Left lung (tissue), 10 donors: Measurements from ENCODE around the gene TCTN3. TPM values are rescaled to one million over a fixed set of nuclear protein-coding genes. Genes with fewer than 3 reads are reported as not detected.

Source experiments
- ATAC-seq: fragments of 200-7000 bp; cut with Tn5 transposase; one replicate; pipeline ENCODE4 v1.9.1; 2020; ENCODE audit warnings: moderate library complexity
- DNase-seq, 4 donors: peaks; one replicate each; pipeline ENCODE4 v3.0.0-alpha.2; 2013 to 2020
- H3K27ac ChIP-seq, 2 donors: fragments of 200-600 bp; sonication (generic) in 1 of 2; one replicate each; pipeline versions ENCODE4 v1.5.0 to v1.8.0; 2020 to 2021
- H3K27me3 ChIP-seq, 2 donors: fragments of 200-600 bp; sonication (generic) in 1 of 2; one replicate each; pipeline versions ENCODE4 v1.5.0 to v1.8.0; 2020 to 2021
- H3K36me3 ChIP-seq, 2 donors: fragments of 200-600 bp; sonication (generic) in 1 of 2; one replicate each; pipeline versions ENCODE4 v1.5.0 to v1.8.0; 2020 to 2021
- H3K4me1 ChIP-seq, 2 donors: fragments of 200-600 bp; one replicate each; pipeline ENCODE4 v1.8.0; 2021
- H3K4me3 ChIP-seq, 2 donors: fragments of 200-600 bp; sonication (generic) in 1 of 2; one replicate each; pipeline versions ENCODE4 v1.5.0 to v1.8.0; 2020 to 2021; ENCODE audit warnings: mild to moderate bottlenecking in 1 of 2
- H3K9me3 ChIP-seq, 2 donors: fragments of 200-600 bp; sonication (generic) in 1 of 2; one replicate each; pipeline versions ENCODE4 v1.5.0 to v1.8.0; 2020 to 2021
- CTCF ChIP-seq, 2 donors: fragments of 200-600 bp; sonication (generic) in 1 of 2; IDR thresholded peaks; one replicate each; pipeline versions ENCODE4 v1.5.0 to v1.8.0; 2021; ENCODE audit warnings: antibody characterized with exemption in 2 of 2
- intact Hi-C, 2 donors: fragments of 100-400 bp; cut with DNase I; formaldehyde crosslinking; loops; one replicate each; pipeline versions ENCODE4 v1.11.2 to v1.14.2; 2022
- polyA plus RNA-seq, 6 donors: library from polyadenylated mRNA; unstranded; fragments of 120-200 nt; gene quantifications; one replicate each; pipeline ENCODE4 v1.2.1, GENCODE V29; 2013; ENCODE audit not compliant: insufficient read length in 6 of 6
- total RNA-seq, 2 donors: library from RNA; stranded (reverse); fragmentation: NEBNext Ultra II Directional; extraction: Animal tissue kit (Norgen Biotek cat#: 25700); gene quantifications; one replicate each; pipeline ENCODE4 v1.2.1, GENCODE V29; 2021
- donor health status: DM: no; HTN: yes; CAD: no.
- donor health status: DM: no; HTN: no; CAD: no.

TCTN3 gene
- total and polyA plus RNA-seq, 8 donors = 36.2 to 65.1 (median 59.4) TPM

GRCh38 chr10:95657250-95657649, 36.5 kb downstream of the TCTN3 start:
- Histone ChIP-seq H3K4me3 (peak overlapping the region in 1 of 2 donors; percentile 82), H3K27ac (no peak overlapping the region), H3K27me3 (no peaks in the 10 kb centered on the region), H3K36me3 (peaks cover 0 to 10% of the 10 kb centered on the region in 2 donors), H3K4me1 (peaks cover 0 to 21% of the 10 kb centered on the region in 2 donors), H3K9me3 (no peaks in the 10 kb centered on the region)
- intact Hi-C loops = no loop called here
- DNase-seq = no peak
- ATAC-seq = no peak
- no peak for TF ChIP-seq CTCF (IDR thresholded peaks at IDR 0.05)

GRCh38 chr10:95656291-95657164, 37.2 kb downstream of the TCTN3 start, which contains the start of gene ALDH18A1:
TSS of gene ALDH18A1 (minus strand) at chr10:95656711. CDS start at chr10:95653377, 3,334 bp downstream.
- DNase-seq (peak; percentile 92 to 96 (median 94)), ATAC-seq (peak; percentile 95)
- H3K4me1 ChIP-seq = peaks cover 0 to 21% of the 10 kb centered on the region in 2 donors
- TF ChIP-seq CTCF (IDR thresholded peaks at IDR 0.05) = no peak
- H3K27ac ChIP-seq = peak within 1 kb of the TSS; percentile 8 to 46
- H3K27me3 ChIP-seq = no peaks in the 10 kb centered on the region
- H3K4me3 ChIP-seq = peak within 1 kb of the TSS; percentile 82 to 98
- H3K36me3 ChIP-seq = peaks cover 0 to 17% of the 10 kb centered on the region in 2 donors
- H3K9me3 ChIP-seq = peaks cover 0 to 3% of the 10 kb centered on the region in 2 donors
- intact Hi-C loops = no loop called here

- H3K27me3 ChIP-seq = no peaks in the 10 kb centered on the region
- peak in 3 of 4 donors; percentile 8 to 33 (median 23) for DNase-seq
- H3K9me3 ChIP-seq = peaks cover 0 to 8% of the 10 kb centered on the region in 2 donors
- peak overlapping the region; percentile 82 to 98 for H3K4me3 ChIP-seq
- H3K36me3 ChIP-seq = peaks cover 0 to 25% of the 10 kb centered on the region in 2 donors
- peak; percentile 13 for ATAC-seq
- H3K27ac ChIP-seq = peak overlapping the region; percentile 8 to 46
- intact Hi-C loops = no loop called here
- TF ChIP-seq CTCF (IDR thresholded peaks at IDR 0.05) = no peak
- peaks cover 0 to 21% of the 10 kb centered on the region in 2 donors for H3K4me1 ChIP-seq
Measured at GRCh38 chr10:95655571-95656290, 38.0 kb downstream of the TCTN3 start.

- no peaks in the 10 kb centered on the region for H3K27me3 ChIP-seq
- ATAC-seq (no peak), DNase-seq (no peak)
- H3K9me3 ChIP-seq = peaks cover 0 to 8% of the 10 kb centered on the region in 2 donors
- peaks cover 0 to 21% of the 10 kb centered on the region in 2 donors for H3K4me1 ChIP-seq
- no peak overlapping the region for H3K4me3 ChIP-seq
- peaks cover 0 to 32% of the 10 kb centered on the region in 2 donors for H3K36me3 ChIP-seq
- no peak overlapping the region for H3K27ac ChIP-seq
- intact Hi-C loops = no loop called here
- TF ChIP-seq CTCF (IDR thresholded peaks at IDR 0.05) = no peak
Measured at GRCh38 chr10:95653895-95654294, 39.8 kb downstream of the TCTN3 start.
